GM18517 (cell line): ENCODE measurements around the gene IFITM2.
"Not testable (repeated sequence)": the region's sequence is repeated elsewhere in the genome, so short reads cannot be mapped to it uniquely, and the experiment has no call there.

Source experiments
- ATAC-seq: cut with Tn5 transposase; IDR thresholded peaks from one replicate; pipeline ENCODE4 v1.9.1; 2021; ENCODE audit warnings: mild to moderate bottlenecking, moderate library complexity; ENCODE audit not compliant: unreplicated experiment

The IFITM2 gene

GRCh38 chr11:307766-308708 is at the start of gene IFITM2:
Gene IFITM2, plus strand, starts transcription at chr11:307816. Its CDS starts 377 bp downstream, at chr11:308193.
- ATAC-seq, result not testable (repeated sequence)

- ATAC-seq, result no peak
Observed at GRCh38 chr11:259413-259812, 48.2 kb upstream of the IFITM2 start.

DNA sequence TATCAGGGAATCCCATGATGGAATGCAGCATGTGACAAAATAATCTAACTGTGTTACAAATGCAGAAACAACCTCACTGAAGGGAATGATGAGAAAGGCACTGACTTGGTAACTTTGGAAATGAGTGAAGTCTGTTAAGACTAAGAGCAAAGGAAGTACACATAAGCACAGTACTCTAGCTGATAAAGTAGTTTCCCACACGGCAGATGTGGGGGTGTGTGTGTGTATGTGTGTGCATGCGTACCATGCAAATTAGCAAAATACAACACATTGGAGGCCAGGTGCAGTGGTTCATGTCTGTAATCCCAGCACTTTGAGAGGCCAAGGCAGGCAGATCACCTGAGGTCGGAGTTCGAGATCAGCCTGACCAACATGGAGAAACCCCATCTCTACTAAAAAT is 46.0 kb upstream of the IFITM2 start:
- no peak for ATAC-seq

GRCh38 chr11:266676-267439 is 40.8 kb upstream of the IFITM2 start:
- no peak for ATAC-seq

- no peak for ATAC-seq
Observed at GRCh38 chr11:267491-267994, 40.1 kb upstream of the IFITM2 start.

DNA sequence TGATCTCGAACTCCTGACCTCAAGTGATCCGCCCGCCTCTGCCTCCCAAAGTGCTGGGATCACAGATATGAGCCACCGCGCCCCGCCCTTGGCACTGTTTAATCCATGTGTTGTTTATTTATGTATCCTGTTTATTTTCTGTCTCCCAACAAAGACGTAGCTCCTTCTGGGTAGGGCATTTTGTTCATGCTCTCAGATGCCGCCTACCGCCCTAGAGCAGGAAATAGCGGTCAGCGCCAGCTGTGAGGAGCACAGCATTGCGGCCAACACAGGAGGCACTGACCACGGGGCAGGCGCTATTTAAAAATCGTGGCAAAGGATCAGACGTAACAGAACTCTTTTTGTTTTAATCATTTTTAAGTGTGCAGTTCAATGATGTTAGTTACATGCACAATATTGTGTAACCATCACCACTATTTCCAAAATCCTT is 38.9 kb upstream of the IFITM2 start:
- ATAC-seq, result peak; percentile 50

GRCh38 chr11:269146-269890 is 38.3 kb upstream of the IFITM2 start:
- peak; percentile 75 for ATAC-seq

- ATAC-seq, result no peak
Observed at GRCh38 chr11:270451-271318, 36.9 kb upstream of the IFITM2 start.

DNA sequence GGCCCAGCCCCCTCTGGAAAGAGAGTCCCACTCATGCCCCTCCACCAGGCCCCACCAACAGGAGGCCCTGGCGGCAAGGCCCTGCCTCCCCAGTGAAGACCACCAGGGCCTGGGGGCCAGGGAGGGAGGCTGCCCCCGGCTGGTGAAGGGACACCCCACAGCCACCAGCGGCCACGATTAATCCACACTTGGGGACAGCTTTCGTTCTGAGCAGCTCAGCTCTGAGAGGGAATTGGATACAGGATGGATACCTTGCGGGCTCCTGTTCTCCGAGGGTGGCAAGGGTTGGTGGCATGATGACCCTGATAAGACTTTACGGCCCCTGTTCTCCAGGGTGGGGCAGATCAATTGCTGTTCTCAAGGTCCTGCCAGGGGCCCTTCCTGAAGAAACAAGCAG is 36.3 kb upstream of the IFITM2 start:
- ATAC-seq, result no peak

DNA sequence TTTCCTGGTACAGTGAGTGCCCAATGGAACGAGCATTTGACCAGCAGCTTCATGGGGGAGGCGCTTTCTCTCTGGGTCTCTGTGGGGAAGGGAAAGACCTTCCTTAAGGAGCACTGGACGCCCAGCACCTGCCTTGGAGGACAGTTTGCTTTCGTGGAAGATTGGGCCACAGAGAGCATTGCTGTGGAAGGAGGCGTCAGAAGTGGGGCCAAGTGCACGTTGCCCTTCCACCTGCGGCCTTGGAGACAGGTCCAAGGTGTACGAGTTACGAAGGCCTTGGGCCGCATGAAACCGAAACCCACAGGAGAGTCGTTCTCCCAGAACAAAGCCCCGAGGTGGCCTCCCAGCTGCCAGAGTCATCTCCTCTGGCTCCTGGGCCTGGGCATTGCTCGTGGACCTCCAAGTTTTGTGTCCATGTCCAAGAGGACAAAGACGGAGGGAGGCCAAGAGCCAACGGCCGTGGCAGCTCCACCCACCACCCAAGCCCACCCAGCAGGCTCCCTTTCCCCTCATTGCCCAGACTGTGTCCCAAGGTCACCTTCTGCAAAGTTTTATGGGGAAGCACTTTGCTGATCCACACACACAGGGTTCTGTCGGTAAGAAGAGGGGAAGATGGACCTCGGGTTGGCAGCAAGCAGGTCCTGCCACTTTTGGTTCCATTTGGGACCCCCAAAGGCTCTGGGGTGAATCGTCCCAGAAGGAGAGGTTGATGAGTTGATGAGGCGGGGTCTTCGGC is 35.3 kb upstream of the IFITM2 start:
- ATAC-seq, result no peak

GRCh38 chr11:272931-273198 is 34.8 kb upstream of the IFITM2 start:
- ATAC-seq, result no peak

- ATAC-seq, result no peak
Observed at GRCh38 chr11:276219-276618, 31.4 kb upstream of the IFITM2 start.

DNA sequence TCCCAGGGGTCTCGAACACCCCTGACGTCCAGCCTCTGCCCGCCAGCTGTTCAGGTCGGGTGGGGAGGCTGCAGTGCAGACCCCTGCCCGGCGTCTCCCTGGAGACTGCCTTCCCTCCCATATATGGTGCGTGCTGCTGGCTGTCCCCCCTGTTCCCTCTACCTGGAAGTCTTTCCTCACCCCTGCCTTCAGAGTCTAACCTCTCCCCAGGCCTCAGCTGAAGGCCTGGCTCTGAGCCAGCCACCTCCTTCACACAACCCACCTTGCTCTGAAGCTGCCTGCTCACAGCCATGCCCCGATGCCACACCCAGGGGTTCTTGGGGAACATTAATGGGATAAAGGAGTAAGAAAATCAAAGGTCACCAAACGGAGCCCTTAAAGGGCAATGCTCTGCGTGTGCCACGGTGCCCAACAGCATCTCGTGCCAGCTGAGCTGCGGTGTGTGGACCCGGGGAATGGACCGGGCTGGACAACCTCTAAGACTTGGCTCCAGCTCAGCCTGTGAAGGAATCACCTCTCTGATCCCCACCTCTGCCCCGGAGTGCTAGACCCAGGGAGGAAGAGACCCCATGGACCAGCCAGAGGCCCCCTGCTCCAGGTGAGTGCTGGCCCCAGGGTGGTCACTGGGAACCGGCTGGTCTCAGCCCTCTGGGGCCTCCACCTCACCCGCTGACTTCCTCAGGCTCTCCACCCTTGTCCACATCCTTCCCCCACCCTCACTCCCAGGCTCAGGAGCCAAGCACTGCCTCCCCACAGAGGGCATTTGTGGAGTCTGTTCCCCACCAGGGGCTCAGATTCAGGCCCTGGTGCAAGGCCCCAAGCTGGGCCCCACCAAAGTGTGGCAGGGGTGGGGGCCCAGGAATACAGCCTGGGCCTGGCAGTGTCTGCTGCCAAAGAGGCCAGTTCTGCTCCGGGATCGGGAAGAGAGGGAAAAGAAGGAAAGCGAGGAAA is 29.3 kb upstream of the IFITM2 start, which contains the start of gene NLRP6:
Gene NLRP6 (plus strand): TSS at position 407 of the 951 bp plus-strand sequence. CDS start 163 bp downstream, at position 570.
- ATAC-seq, result no peak

- no peak for ATAC-seq
Observed at GRCh38 chr11:279040-279965, 28.3 kb upstream of the IFITM2 start.

GRCh38 chr11:279966-280705 is 27.5 kb upstream of the IFITM2 start:
- ATAC-seq, result no peak

GRCh38 chr11:280706-281485 is 26.7 kb upstream of the IFITM2 start:
- ATAC-seq, result no peak
